Tibial nerve (tissue), 4 donors: ENCODE results near the gene RTP3. TPM values are rescaled to one million over a fixed set of nuclear protein-coding genes. Genes with fewer than 3 reads are reported as not detected.

Source experiments
- DNase-seq, 2 donors: peaks; one replicate each; pipeline ENCODE4 v3.0.0-alpha.2; 2019; ENCODE audit warnings: low spot score in 2 of 2
- H3K27ac ChIP-seq, 4 donors: fragments of 200-600 bp; sonication (generic) in 3 of 4; one replicate each; pipeline ENCODE4 v1.5.1; 2017 to 2019; ENCODE audit warnings: mild to moderate bottlenecking in 1 of 4
- H3K27me3 ChIP-seq, 2 donors: fragments of 200-600 bp; sonication (generic) in 1 of 2; one replicate each; pipeline versions ENCODE4 v1.5.1 to v1.6.0; 2017 to 2019
- H3K36me3 ChIP-seq, 3 donors: fragments of 200-600 bp; sonication (generic); one replicate each; pipeline ENCODE4 v1.5.1; 2018 to 2019
- H3K4me1 ChIP-seq, 4 donors: fragments of 200-600 bp; sonication (generic) in 3 of 4; one replicate each; pipeline ENCODE4 v1.5.1; 2017 to 2019
- H3K4me3 ChIP-seq, 4 donors: fragments of 200-600 bp; sonication (generic) in 3 of 4; one replicate each; pipeline ENCODE4 v1.5.1; 2017 to 2019; ENCODE audit warnings: mild to moderate bottlenecking in 1 of 4, moderate library complexity in 1 of 4
- H3K9me3 ChIP-seq, 4 donors: fragments of 200-600 bp; sonication (generic) in 3 of 4; one replicate each; pipeline ENCODE4 v1.5.1; 2017 to 2019
- CTCF ChIP-seq, 5 experiments: fragments of 200-600 bp in 3 of 5; fragments of 450-650 bp in 2 of 5; sonication (generic) in 3 of 5; IDR thresholded peaks; one replicate each; pipeline ENCODE4 v1.5.1; 2016 to 2019; ENCODE audit warnings: antibody characterized with exemption in 5 of 5, mild to moderate bottlenecking in 3 of 5, moderate library complexity in 2 of 5
- EP300 ChIP-seq, 2 donors: sonication (generic); formaldehyde crosslinking; IDR thresholded peaks; one replicate each; pipeline ENCODE4 v1.6.1; 2017; ENCODE audit warnings: antibody characterized with exemption in 2 of 2, mild to moderate bottlenecking in 1 of 2
- POLR2A ChIP-seq, 2 donors: fragments of 450-650 bp; IDR thresholded peaks; one replicate each; pipeline ENCODE4 v1.6.1; 2017; ENCODE audit warnings: antibody characterized with exemption in 2 of 2, mild to moderate bottlenecking in 2 of 2, moderate library complexity in 2 of 2
- WGBS, 2 donors: methylation state at CpG; one replicate each; pipeline ENCODE4 v1.1.5; 2018; 5-methylcytosine and 5-hydroxymethylcytosine counted together
- total RNA-seq, 4 donors: library from RNA; depleted of rRNA; stranded (reverse); fragments of >200 nt; gene quantifications; one replicate each; pipeline ENCODE4 v1.1.0, GENCODE V29; 2016

The RTP3 gene
- total RNA-seq, 4 donors from 2014 or later, result not detected

GRCh38 chr3:46503200-46503874, 5.6 kb downstream of the RTP3 start:
- WGBS, 2 donors, result 63 to 78% methylated on average over 7 of the region's 7 CpGs
- no peaks in the 10 kb centered on the region for H3K9me3 ChIP-seq
- H3K36me3 ChIP-seq, result no peaks in the 10 kb centered on the region
- no peak for DNase-seq
- H3K27me3 ChIP-seq, result peaks cover 0 to 3% of the 10 kb centered on the region in 2 donors
- no peak overlapping the region for H3K4me3 ChIP-seq
- no peaks in the 10 kb centered on the region for H3K4me1 ChIP-seq
- no peak overlapping the region for H3K27ac ChIP-seq
- no peak for TF ChIP-seq CTCF (IDR thresholded peaks at IDR 0.05)
- TF ChIP-seq POLR2A (IDR thresholded peaks at IDR 0.05), result no peak

- Histone ChIP-seq H3K4me3 (no peak overlapping the region), H3K27ac (no peak overlapping the region), H3K9me3 (no peaks in the 10 kb centered on the region), H3K36me3 (no peaks in the 10 kb centered on the region), H3K4me1 (no peaks in the 10 kb centered on the region), H3K27me3 (peaks cover 0 to 3% of the 10 kb centered on the region in 2 donors)
- no peak for TF ChIP-seq EP300 (IDR thresholded peaks at IDR 0.05)
- no peak for TF ChIP-seq POLR2A (IDR thresholded peaks at IDR 0.05)
- TF ChIP-seq CTCF (IDR thresholded peaks at IDR 0.05), result no peak
- DNase-seq, result no peak
- 75 to 78% methylated on average over 5 of the region's 5 CpGs for WGBS, 2 donors
Measured at GRCh38 chr3:46504789-46505188, 7.0 kb downstream of the RTP3 start.

GRCh38 chr3:46505953-46506352, 8.2 kb downstream of the RTP3 start:
- peaks cover 0 to 3% of the 10 kb centered on the region in 2 donors for H3K27me3 ChIP-seq
- no peaks in the 10 kb centered on the region for H3K9me3 ChIP-seq
- no peaks in the 10 kb centered on the region for H3K4me1 ChIP-seq
- 77 to 81% methylated on average over 10 of the region's 10 CpGs for WGBS, 2 donors
- H3K36me3 ChIP-seq, result no peaks in the 10 kb centered on the region
- TF ChIP-seq POLR2A (IDR thresholded peaks at IDR 0.05), result no peak
- no peak for TF ChIP-seq CTCF (IDR thresholded peaks at IDR 0.05)
- no peak for TF ChIP-seq EP300 (IDR thresholded peaks at IDR 0.05)
- H3K27ac ChIP-seq, result no peak overlapping the region
- no peak overlapping the region for H3K4me3 ChIP-seq
- no peak for DNase-seq

- Histone ChIP-seq H3K27me3 (peaks cover 0 to 3% of the 10 kb centered on the region in 2 donors), H3K9me3 (no peaks in the 10 kb centered on the region), H3K4me1 (no peaks in the 10 kb centered on the region), H3K4me3 (no peak overlapping the region), H3K36me3 (no peaks in the 10 kb centered on the region), H3K27ac (no peak overlapping the region)
- WGBS, 2 donors, result 75 to 76% methylated on average over 3 of the region's 3 CpGs
- no peak for TF ChIP-seq CTCF (IDR thresholded peaks at IDR 0.05)
- no peak for TF ChIP-seq EP300 (IDR thresholded peaks at IDR 0.05)
- TF ChIP-seq POLR2A (IDR thresholded peaks at IDR 0.05), result no peak
- DNase-seq, result no peak
Measured at GRCh38 chr3:46506526-46506925, 8.8 kb downstream of the RTP3 start.

GRCh38 chr3:46508850-46509591, 11.2 kb downstream of the RTP3 start:
- no peaks in the 10 kb centered on the region for H3K9me3 ChIP-seq
- H3K4me1 ChIP-seq, result no peaks in the 10 kb centered on the region
- H3K27ac ChIP-seq, result no peak overlapping the region
- 89 to 90% methylated on average over 4 of the region's 4 CpGs for WGBS, 2 donors
- DNase-seq, result no peak
- no peak overlapping the region for H3K4me3 ChIP-seq
- H3K36me3 ChIP-seq, result no peaks in the 10 kb centered on the region
- peaks cover 0 to 3% of the 10 kb centered on the region in 2 donors for H3K27me3 ChIP-seq
- TF ChIP-seq CTCF (IDR thresholded peaks at IDR 0.05) (no peak), EP300 (IDR thresholded peaks at IDR 0.05) (no peak), POLR2A (IDR thresholded peaks at IDR 0.05) (no peak)
